ENCODE measurements around the gene MXRA7.
"Not testable (repeated sequence)": the region's sequence is repeated elsewhere in the genome, so short reads cannot be mapped to it uniquely, and the experiment has no call there.

Gene MXRA7

DNA sequence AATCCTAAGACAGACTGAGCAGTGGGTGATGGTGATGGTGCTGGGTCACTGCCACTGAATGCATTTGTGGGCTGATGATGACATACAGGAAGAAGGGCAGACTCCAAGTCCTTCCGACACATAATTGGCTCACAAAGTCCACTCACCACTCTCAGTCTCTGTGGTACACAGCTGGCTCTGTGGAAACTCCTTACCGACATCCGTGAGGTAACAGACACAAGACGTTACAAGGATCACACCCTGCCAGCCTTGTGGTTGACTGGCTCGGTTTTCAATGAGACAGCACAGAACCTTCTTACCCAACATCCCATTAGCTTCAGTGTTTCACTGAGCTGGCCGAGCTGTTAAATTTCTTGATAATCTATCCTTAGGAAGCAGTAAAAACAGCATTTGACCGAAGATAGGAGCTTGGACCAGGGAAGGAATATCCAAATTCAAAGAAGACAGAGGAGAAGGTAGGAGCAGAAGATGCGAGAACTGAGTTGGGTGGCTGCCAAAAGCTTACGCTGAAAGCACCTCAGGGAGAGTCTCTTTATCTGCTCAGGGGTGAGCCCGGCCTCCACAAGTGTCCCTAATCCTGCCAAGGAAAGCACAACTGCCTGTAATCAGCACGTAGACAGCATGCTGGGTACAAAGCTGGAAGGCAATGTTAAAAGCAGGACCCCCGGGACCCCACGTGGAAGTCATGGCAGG, 5.5 kb upstream of the MXRA7 start:
- DNase-seq (ENCODE audit: low read depth, low spot score), result peak; percentile 95

DNA sequence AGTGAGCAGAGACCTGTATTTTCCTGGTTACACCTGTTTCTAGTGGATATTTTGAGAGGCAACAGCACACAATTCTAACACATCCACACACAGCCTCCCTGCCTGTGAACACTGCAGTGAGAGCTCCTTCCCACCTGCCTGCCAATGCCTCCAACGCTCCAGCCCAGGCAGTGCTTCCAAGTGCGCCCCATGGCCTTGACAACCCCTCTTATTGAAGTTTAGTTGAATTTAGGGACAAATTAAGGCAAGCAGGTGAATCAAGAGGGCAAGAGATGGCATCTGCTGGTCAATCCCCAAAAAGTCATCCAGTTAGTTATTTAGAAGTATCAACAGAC, 4.7 kb upstream of the MXRA7 start:
- DNase-seq (ENCODE audit: low read depth, low spot score), result no peak

- peak; percentile 79 for DNase-seq (ENCODE audit: low read depth, low spot score)
Measured at GRCh38 chr17:76714822-76715495, 4.2 kb upstream of the MXRA7 start.

DNA sequence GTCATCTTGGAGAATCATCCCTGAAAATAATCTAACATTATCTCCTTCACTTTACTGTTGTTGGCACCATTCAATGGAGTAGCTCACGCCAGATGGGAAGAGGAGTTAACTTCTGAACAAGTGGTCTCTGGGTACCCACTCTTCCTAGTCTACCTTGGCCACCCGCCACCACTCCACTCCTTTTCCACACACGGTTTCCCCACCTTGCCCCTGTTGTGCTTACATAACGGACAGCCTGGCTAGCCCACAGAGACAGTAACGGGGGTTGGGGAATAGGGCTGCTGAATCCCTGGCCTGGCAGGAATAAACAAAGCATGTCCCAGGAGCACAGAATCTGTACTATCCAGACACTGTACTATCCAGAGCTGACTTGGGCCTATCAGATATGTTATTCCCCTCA, 3.6 kb upstream of the MXRA7 start:
- no peak for DNase-seq (ENCODE audit: low read depth, low spot score)

- no peak for DNase-seq (ENCODE audit: low read depth, low spot score)
Measured at GRCh38 chr17:76713765-76714164, 3.0 kb upstream of the MXRA7 start.

DNA sequence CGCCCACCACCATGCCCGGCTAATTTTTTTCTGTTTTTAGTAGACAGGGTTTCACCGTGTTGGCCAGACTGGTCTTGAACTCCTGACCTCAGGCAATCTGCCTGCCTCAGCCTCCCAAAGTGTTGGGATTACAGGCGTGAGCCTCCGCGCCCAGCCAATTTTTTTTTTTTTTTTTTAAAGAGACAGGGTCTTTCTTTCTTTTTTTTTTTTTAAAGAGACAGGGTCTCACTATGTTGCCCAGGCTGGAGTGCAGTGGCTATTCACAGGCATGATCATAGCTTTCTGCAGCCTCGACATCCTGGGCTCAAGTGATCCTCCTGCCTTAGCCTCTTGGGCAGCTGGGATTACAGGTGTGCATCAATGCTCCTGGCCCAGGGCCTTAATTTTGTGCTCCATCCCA, 1.6 kb upstream of the MXRA7 start:
- not testable (repeated sequence) for DNase-seq (ENCODE audit: low read depth, low spot score)

DNA sequence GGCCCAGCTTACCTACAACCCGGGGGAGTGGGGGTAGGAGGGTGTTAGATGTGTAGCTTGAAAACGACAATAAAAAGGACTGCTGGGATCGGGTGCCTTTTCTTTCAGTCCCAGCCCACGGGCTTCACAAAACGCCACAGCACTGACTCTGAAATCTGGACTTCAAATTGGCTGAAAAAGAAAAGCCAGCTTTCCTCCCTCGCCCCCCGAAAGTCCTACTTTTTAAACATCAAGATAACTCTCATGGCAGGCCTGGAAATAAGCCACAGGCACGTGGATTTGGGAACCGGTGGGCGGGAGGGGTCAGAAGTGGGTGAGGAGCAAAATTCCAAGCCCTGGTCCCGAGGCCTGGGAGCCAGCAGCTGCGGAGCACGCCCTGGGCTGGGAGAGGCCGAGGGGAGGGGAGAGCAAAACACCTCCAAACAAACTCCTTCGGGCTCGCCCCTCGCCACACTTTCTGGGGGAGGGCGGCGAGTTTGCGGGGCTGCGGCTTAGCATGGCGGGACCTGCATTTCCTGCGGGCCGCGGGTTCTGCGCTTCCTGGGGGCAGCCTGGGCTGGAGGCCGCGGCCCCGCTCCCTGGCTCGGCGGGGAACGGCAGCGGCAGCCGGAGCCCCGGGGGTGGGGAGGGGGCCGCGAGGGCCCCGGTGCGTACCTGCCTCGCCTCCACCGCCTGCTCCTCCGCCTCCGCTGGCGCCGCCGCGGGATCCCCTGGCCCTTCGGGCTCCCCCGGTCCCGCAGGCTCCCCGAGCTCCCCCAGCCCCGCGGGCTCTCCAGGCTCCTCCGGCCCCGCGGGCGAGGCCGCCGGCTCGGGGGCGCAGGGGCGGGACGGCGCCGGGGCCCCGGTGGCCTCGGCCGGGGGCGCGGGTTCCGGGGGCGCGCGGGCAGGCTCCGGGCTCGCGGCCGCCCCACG, 558 bp downstream of the MXRA7 start:
- DNase-seq (ENCODE audit: low read depth, low spot score), result peak; percentile 71

DNA sequence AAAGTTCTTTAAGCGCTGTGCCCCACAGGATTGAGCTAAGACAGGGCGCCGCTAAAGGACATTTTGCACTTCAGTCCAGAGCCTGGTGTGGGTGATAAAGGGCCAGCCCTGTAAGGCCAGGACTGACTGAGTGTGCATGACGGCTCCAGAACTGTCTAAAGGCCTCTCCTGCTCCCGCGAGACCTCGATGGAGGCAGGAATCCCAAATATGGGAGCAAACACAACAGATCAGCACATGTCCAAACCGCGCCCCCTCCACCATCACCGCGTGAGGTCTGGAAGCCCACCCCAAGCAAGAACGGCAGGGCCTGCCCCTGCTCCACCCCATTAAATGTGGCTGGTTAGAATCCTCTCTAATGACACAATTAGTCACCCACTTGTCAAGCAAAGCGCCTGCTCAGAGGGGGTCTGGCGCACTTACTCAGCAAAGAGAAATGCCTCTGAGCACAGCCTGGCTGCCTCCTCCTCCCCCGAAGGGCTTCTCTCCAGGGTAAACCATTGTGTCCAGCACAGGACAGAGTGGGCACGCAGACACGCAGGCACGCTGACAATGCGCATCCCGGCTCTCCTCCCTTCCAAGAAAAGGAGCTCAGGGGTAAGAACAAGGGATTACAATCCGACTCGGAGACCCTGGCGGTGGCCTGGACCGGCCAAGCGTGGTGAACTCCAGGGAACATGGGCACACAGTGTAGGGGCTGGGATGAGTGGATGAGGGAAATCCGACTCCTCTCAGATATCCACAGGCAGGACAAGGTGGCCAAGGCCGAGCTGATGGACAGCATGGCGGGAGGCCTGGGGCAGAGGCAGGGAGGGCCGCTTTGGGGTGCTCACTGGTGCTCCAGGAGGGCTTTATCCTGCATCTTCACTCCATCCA, 1.5 kb downstream of the MXRA7 start:
- DNase-seq (ENCODE audit: low read depth, low spot score), result peak; percentile 98

DNA sequence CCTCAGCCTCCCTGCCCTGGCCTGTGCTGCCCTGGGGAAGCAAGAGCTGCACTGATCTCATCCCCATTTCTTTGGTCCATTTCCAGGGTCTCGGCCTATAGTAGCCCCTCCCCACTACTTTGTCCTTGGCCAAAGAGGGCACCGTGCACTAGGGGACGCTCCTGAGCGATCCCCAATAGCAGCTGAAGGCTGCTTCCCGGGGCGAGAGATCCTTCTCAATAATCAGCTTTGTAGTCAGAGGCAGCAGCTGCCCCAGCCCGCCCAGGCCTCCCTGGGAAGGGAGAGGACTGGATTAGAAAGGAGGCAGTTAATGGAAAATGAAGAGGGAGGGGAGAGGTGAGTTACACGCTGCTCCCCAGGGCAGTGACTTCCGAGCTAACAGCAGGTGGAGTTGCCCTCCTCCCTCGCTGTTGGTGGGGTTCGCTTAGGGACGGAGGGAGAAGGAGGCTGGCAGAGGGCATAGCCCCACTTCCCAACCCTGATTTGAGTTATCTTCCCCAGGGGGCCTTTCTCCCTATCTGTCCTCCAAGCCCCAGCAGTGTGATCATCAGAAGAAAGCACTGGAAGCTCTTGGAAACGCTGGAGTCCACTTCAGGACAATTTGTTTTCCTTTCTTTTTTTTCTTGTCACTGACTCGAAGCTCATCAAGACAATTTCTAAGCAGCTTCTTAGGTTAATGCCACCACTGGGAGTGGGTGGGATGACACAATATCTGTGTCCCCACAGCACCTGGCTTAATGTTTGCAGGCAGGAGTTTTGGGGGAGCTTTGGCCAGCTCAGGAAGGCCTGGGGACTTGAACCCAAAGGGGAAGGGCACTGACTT, 2.6 kb downstream of the MXRA7 start:
- DNase-seq (ENCODE audit: low read depth, low spot score), result peak; percentile 53

DNA sequence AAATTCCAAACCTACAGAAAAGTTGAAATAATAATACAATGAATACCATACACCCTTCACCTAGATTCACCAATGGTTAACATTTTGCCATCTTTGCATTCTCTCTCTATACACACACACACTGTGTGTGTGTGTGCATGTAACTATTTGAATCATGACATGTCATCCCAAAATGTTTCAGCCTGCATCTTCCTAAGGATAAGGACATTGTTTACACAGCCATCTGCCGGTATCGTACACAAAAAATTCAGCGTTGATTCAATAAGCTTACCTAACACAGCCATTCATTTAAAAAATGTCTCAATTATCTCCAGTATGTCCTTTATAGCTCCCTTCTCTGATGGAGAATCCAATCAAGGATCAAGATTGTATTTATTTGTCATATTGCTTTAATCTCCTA, 3.9 kb downstream of the MXRA7 start:
- no peak for DNase-seq (ENCODE audit: low read depth, low spot score)

DNA sequence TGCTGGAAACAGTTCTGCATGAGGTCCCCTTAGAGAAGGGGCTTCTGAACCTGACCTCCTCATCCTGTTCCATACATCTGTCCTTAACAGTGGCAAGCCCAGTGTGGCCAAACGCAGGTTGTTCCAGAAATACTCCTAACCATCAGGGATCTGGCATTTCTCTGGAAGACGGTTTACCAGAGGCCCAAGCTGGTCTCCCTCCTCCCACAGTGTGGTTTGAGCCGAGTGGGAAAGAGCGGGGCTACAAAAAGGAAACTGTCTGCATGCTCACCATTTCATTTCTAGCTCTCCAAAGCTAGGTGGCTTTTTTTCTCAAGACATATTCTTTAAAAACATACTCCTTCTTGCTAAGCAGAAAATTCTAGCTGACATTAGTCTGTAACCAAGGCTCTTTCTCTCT, 6.0 kb downstream of the MXRA7 start:
- no peak for DNase-seq (ENCODE audit: low read depth, low spot score)

DNA sequence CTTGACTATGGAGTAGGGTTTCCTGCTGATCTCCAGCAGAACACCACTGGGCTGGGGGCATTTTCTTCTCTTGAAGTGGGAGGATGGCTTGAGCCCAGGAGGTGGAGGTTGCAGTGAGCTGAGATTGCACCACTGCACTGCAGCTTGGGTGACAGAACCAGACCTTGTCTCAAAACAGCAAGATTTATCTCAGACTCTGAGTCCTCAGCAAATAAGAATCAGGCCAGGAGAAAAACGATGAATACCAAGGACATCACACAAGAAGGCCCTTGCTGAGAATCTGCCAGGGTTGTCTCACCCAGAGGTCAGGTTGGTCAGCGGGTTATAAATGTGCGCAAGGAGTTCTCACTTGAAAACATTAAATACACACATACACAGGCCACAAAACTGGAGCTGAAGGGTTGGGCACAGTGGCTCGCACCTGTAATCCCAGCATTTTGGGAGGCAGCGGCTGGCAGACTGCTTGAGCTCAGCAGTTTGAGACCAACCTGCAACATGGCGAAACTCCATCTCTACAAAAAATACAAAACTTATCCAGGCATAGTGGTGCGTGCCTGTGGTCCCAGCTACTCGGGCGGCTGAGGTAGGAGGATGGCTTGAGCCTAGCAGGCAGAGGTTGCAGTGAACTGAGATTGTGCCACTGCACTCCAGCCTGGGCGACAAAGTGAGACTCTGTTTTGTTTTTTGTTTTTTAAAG, 7.7 kb downstream of the MXRA7 start:
- no peak for DNase-seq (ENCODE audit: low read depth, low spot score)

DNA sequence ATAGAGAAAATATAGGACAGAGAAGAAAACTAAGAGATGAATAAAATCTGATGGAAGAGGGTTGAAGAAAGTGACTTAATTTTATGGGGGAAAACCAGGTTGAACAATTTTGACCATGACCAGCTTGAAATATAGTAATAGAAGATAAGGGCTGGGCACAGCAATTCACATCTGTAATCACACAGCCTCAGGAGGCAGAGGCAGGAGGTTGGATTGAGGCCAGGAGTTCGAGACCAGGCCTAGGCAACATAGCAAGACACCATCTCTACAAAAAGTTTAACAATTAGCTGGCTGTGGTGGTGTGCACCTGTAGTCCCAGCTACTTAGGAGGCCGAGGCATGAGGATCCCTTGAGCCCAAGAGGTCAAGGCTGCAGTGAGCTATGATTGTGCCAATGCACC, 8.7 kb downstream of the MXRA7 start:
- no peak for DNase-seq (ENCODE audit: low read depth, low spot score)

DNA sequence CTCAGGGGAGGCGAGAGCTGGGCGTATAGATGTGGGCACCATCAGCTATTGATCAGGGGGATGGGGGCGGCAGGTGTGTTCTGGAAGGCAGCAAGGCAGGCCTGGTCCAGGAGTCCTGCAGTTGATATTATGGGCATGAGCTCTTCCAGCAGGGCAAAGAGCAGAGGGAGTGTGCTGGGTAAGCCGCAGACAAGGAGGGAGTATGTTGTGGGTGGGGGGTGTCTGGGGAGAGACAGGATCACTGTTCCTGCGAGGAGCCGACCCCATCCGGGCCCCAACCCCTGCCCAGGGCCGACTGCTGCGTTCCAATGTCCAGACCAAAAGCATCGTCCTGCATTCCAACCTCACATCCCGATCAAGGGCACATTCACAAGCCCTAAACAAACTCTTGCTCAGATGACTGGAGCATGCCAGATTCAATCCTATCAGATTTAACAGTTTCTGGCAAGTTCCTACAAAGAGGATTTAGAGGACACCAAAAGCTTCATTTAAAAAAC, 9.2 kb downstream of the MXRA7 start:
- peak; percentile 59 for DNase-seq (ENCODE audit: low read depth, low spot score)

- DNase-seq (ENCODE audit: low read depth, low spot score), result peak; percentile 80
Measured at GRCh38 chr17:76700617-76701470, 9.9 kb downstream of the MXRA7 start.

- DNase-seq (ENCODE audit: low read depth, low spot score), result no peak
Measured at GRCh38 chr17:76700270-76700616, 10.5 kb downstream of the MXRA7 start.

- DNase-seq (ENCODE audit: low read depth, low spot score), result not testable (repeated sequence)
Measured at GRCh38 chr17:76698466-76698977, 12.2 kb downstream of the MXRA7 start.

DNA sequence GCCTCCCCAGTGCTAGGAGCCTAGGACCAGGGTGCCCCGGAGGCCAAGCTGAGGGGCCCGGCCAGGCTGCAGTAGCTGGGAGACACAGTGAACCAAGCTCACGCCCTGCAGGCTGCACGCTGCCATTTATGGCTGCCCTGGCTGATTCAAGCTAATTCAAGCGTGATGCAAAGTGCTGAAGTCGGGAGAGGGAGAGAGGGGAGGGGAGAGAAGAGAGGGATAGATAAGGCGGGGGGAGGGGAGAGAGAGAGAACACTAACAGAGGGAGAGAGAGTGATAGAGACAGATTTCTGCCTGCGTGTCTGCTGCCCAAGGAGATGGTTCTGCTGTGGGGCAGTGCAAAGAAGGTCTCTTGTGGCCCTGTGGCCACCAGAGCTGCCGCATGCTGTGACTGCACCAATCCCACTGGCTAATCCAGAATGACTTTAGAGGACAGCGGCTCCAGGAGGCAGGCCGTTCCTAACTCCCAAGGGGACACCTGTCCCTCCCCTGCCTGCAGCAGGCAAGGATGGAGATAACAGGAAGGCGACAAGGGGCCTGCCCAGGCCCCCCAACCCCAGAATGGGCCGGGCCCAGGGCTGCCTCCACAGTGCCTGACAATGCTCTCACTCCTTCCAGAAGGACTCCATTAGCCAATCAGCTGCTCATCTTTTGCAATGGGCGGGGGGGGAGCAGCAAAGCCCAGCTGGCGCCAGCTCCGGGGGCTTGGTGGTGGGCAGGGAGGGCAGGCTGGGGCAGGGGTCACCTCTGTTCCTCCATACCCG, 12.9 kb downstream of the MXRA7 start:
- DNase-seq (ENCODE audit: low read depth, low spot score), result peak; percentile 82
